ENCODE data around the gene RMRP.

DNA sequence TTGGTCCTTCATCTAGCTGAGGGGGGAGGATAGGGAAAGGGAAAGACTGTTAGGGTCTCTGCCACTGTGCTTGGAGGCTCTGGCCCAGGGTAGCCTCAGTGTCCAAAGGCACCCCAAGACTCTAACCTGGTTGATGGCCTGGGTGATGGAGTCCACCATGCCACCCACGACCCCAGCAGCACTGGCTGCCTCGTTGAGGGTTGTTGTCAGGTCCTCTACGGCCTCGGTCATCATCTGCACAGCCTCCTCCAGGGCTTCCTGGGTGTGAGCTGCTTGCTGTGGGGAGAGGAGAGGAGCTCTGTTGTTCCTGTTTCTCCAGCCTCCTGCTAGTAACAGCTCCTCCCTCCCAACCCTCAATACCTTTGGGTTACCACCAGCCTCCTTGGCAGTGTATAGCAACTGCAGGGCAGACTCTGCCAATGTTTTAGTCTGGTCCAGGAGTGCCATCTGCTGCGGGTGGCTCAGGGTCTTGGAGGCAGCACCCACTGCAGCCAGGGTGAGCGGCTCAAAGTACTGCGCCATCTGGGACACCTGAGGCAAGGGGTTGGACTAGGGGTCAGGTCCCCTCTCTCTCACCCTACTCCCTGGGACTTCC lies 48.1 kb upstream of the RMRP start:
- TF ChIP-seq, protein P1, sequence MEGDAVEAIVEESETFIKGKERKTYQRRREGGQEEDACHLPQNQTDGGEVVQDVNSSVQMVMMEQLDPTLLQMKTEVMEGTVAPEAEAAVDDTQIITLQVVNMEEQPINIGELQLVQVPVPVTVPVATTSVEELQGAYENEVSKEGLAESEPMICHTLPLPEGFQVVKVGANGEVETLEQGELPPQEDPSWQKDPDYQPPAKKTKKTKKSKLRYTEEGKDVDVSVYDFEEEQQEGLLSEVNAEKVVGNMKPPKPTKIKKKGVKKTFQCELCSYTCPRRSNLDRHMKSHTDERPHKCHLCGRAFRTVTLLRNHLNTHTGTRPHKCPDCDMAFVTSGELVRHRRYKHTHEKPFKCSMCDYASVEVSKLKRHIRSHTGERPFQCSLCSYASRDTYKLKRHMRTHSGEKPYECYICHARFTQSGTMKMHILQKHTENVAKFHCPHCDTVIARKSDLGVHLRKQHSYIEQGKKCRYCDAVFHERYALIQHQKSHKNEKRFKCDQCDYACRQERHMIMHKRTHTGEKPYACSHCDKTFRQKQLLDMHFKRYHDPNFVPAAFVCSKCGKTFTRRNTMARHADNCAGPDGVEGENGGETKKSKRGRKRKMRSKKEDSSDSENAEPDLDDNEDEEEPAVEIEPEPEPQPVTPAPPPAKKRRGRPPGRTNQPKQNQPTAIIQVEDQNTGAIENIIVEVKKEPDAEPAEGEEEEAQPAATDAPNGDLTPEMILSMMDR (IDR thresholded peaks at IDR 0.05; ENCODE audit: low read depth, low read length), result no peak
- no peak for TF ChIP-seq EZH2phosphoT487 (IDR thresholded peaks at IDR 0.05; ENCODE audit: low read depth)

All from OCI-LY3 (cell line).